Adrenal gland (tissue), 12 donors: ENCODE data around the gene NDUFB11. TPM values are rescaled to one million over a fixed set of nuclear protein-coding genes. Genes with fewer than 3 reads are reported as not detected.

ENCODE experiments used
- DNase-seq, 7 donors: peaks; one replicate each; pipeline ENCODE4 v3.0.0-alpha.2; 2019 to 2020
- H3K27ac ChIP-seq, 5 donors: fragments of 200-600 bp; sonication (generic) in 4 of 5; 1 replicate in 3 of 5; 2 replicates in 2 of 5; pipeline versions ENCODE4 v1.5.1 to v1.8.0; 2016 to 2020; ENCODE audit warnings: mild to moderate bottlenecking in 1 of 5
- H3K27me3 ChIP-seq: fragments of 200-600 bp; 2 replicates; pipeline ENCODE4 v1.8.0; 2021
- H3K36me3 ChIP-seq, 2 donors: fragments of 200-600 bp; replicated peaks in 1 of 2; 1 replicate in 1 of 2; 2 replicates in 1 of 2; pipeline versions ENCODE4 v1.5.1 to v1.8.0; 2018 to 2022
- H3K4me1 ChIP-seq, 2 donors: fragments of 200-600 bp; replicated peaks in 1 of 2; 1 replicate in 1 of 2; 2 replicates in 1 of 2; pipeline versions ENCODE4 v1.5.1 to v1.8.0; 2018 to 2021
- H3K4me3 ChIP-seq, 4 donors: fragments of 200-600 bp; sonication (generic) in 3 of 4; one replicate each; pipeline ENCODE4 v1.5.1; 2016 to 2018
- H3K9me3 ChIP-seq, 3 donors: fragments of 200-600 bp; sonication (generic) in 1 of 3; replicated peaks in 1 of 3; 1 replicate in 2 of 3; 2 replicates in 1 of 3; pipeline versions ENCODE4 v1.5.1 to v1.8.0; 2016 to 2021
- POLR2A ChIP-seq, 2 donors: fragments of 450-650 bp; IDR thresholded peaks; one replicate each; pipeline ENCODE4 v1.6.1; 2017; ENCODE audit warnings: antibody characterized with exemption in 2 of 2, mild to moderate bottlenecking in 2 of 2, moderate library complexity in 1 of 2
- WGBS, 4 donors: extraction: QIAGEN DNeasy Blood & Tissue Kit in 2 of 4; methylation state at CpG; one replicate each; pipeline versions ENCODE4 v1.1.5 to v1.1.7; 2013 to 2017; 5-methylcytosine and 5-hydroxymethylcytosine counted together
- intact Hi-C, 2 donors: fragments of 100-400 bp; cut with DNase I; formaldehyde crosslinking; loops; one replicate each; pipeline versions ENCODE4 v1.14.1 to v1.15.0; 2022 to 2023
- polyA plus RNA-seq, 3 donors: library from polyadenylated mRNA; stranded (reverse); fragments of 200-250 nt in 2 of 3; fragments of 350-450 nt in 1 of 3; fragmentation: Illumina TruSeq in 1 of 3; extraction: RNeasy Lipid Tissue Mini Kit (QIAGEN cat#74804) in 1 of 3; gene quantifications; one replicate each; pipeline ENCODE4 v1.2.3, GENCODE V29; 2013 to 2014
- total RNA-seq, 9 donors: library from RNA; depleted of rRNA in 4 of 9; stranded (reverse); fragments of >200 nt in 4 of 9; fragments of 120-200 nt in 1 of 9; fragmentation: NEBNext Ultra II Directional in 1 of 9; extraction: Animal tissue kit (Norgen Biotek cat#: 25700) in 1 of 9; gene quantifications; one replicate each; pipeline versions ENCODE4 v1.1.0 to v1.2.4, GENCODE V29; 2013 to 2023
- TF ChIP-seq, protein P1 (sequence below), 6 experiments: fragments of 450-650 bp in 4 of 6; fragments of 200-600 bp in 2 of 6; sonication (generic) in 1 of 6; IDR thresholded peaks; 1 replicate in 5 of 6; 2 replicates in 1 of 6; pipeline versions ENCODE4 v1.5.1 to v1.8.0; 2016 to 2021; ENCODE audit warnings: antibody characterized with exemption in 6 of 6, mild to moderate bottlenecking in 2 of 6, moderate library complexity in 1 of 6
- donor health status: healthy with polysubstance abuse.
- donor health status: Bipolar disorder and iron deficiency.
- donor health status: DM: yes; HTN: yes; CAD: no.
- donor health status: DM: no; HTN: no; CAD: no.
- donor health status: DM: no; HTN: no; CAD: no.
- donor health status: DM: yes; HTN: yes; CAD: no.

NDUFB11 gene
- total and polyA plus RNA-seq, 12 donors = 49.6 to 169 (median 143) TPM

DNA sequence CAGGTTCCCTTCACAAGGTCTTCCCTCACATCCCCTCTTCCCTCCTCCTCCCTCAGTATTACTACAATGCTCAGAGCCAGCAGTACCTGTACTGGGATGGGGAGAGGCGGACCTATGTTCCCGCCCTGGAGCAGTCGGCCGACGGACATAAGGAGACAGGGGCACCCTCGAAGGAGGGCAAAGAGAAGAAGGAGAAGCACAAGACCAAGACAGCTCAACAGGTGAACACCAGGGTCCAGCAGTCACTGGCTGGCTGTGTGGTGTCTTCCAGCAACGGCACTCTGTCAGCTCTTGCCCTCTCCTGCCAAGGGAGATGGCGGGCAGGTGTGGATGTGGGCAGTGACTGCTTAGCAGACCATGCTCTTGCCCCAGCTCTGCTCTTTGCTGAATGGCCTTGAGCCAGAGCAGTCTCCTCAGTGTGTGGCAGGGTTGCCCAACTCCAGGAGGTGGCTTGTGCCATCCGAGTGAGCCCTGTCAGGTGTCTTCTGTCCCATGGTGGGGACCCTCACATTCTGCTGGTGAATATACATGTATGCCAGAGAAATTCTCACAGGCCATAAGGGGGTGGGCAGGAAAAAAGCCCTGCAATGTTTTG lies 37.7 kb upstream of the NDUFB11 start:
- TF ChIP-seq POLR2A (IDR thresholded peaks at IDR 0.05) = no peak
- TF ChIP-seq, protein P1, sequence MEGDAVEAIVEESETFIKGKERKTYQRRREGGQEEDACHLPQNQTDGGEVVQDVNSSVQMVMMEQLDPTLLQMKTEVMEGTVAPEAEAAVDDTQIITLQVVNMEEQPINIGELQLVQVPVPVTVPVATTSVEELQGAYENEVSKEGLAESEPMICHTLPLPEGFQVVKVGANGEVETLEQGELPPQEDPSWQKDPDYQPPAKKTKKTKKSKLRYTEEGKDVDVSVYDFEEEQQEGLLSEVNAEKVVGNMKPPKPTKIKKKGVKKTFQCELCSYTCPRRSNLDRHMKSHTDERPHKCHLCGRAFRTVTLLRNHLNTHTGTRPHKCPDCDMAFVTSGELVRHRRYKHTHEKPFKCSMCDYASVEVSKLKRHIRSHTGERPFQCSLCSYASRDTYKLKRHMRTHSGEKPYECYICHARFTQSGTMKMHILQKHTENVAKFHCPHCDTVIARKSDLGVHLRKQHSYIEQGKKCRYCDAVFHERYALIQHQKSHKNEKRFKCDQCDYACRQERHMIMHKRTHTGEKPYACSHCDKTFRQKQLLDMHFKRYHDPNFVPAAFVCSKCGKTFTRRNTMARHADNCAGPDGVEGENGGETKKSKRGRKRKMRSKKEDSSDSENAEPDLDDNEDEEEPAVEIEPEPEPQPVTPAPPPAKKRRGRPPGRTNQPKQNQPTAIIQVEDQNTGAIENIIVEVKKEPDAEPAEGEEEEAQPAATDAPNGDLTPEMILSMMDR (IDR thresholded peaks at IDR 0.05) = no peak
- Histone ChIP-seq H3K36me3 (peaks cover 0 to 68% of the 10 kb centered on the region in 2 donors), H3K4me3 (no peak overlapping the region), H3K4me1 (no peaks in the 10 kb centered on the region), H3K27me3 (peaks cover 3% of the 10 kb centered on the region), H3K27ac (no peak overlapping the region), H3K9me3 (no peaks in the 10 kb centered on the region)
- whole genome bisulfite sequencing, 4 donors = 82 to 88% (median 84%) methylated on average over 6 to 9 of the region's 9 CpGs
- DNase-seq = peak in 1 of 7 donors; percentile 39
- intact Hi-C loops = loop anchor here in 1 of 2 donors (10.0 kb wide), 1 partner anchor 57 kb away; no protein-coding TSS in a partner anchor

DNA sequence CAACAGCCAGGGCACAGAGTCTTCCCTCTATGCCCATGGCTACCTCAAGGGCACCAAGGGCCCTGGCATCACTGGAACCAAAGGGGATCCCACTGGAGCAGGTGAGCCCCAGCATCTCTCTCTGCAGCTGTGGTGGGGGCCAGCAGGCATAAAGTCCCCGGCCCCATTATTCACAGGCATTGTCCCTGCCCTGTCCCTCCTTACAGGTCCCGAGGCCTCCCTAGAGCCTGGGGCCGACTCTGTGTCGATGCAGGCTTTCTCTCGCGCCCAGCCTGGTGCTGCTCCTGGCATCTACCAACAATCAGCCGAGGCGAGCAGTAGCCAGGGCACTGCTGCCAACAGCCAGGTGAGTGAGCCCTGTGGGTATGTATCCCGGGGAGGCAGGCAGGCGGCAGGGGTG lies 36.8 kb upstream of the NDUFB11 start:
- no peaks in the 10 kb centered on the region for H3K9me3 ChIP-seq
- H3K36me3 ChIP-seq = peaks cover 0 to 76% of the 10 kb centered on the region in 2 donors
- TF ChIP-seq POLR2A (IDR thresholded peaks at IDR 0.05) = no peak
- TF ChIP-seq, protein P1 (IDR thresholded peaks at IDR 0.05) = no peak
- 86 to 100% (median 93%) methylated on average over 1 to 10 of the region's 10 CpGs for WGBS, 4 donors
- H3K4me1 ChIP-seq = no peaks in the 10 kb centered on the region
- H3K27me3 ChIP-seq = peaks cover 3% of the 10 kb centered on the region
- no peak overlapping the region for H3K27ac ChIP-seq
- no peak for DNase-seq
- no peak overlapping the region for H3K4me3 ChIP-seq
- intact Hi-C loops = loop anchor here in 1 of 2 donors (10.0 kb wide), 1 partner anchor 56 kb away; no protein-coding TSS in a partner anchor

DNA sequence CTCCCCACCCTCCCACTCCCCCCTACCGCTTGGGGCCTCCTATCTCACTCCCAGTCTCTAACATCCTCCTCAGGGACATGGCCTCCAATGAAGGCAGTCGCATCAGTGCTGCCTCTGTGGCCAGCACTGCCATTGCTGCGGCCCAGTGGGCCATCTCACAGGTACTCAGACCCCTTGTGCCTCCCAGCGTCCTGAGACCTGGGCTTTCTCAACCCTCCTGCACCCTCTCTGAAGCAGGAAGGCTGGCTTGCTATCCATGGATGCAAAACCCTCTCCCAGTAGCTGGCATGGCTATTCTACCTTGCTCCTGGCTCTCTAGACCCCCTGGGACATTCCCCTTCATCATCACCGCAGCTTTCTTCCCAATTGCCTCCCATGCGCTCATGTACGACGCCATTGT lies 35.8 kb upstream of the NDUFB11 start:
- intact Hi-C loops = loop anchor here in 1 of 2 donors (10.0 kb wide), 1 partner anchor 56 kb away; no protein-coding TSS in a partner anchor
- Histone ChIP-seq H3K4me1 (no peaks in the 10 kb centered on the region), H3K4me3 (no peak overlapping the region), H3K27me3 (peaks cover 3% of the 10 kb centered on the region), H3K9me3 (no peaks in the 10 kb centered on the region), H3K27ac (peak overlapping the region in 1 of 5 donors; percentile 85), H3K36me3 (peaks cover 0 to 74% of the 10 kb centered on the region in 2 donors)
- WGBS, 4 donors = 86 to 94% (median 90%) methylated on average over 4 to 8 of the region's 8 CpGs
- no peak for TF ChIP-seq POLR2A (IDR thresholded peaks at IDR 0.05)
- TF ChIP-seq, protein P1 (IDR thresholded peaks at IDR 0.05) = no peak
- DNase-seq = no peak

DNA sequence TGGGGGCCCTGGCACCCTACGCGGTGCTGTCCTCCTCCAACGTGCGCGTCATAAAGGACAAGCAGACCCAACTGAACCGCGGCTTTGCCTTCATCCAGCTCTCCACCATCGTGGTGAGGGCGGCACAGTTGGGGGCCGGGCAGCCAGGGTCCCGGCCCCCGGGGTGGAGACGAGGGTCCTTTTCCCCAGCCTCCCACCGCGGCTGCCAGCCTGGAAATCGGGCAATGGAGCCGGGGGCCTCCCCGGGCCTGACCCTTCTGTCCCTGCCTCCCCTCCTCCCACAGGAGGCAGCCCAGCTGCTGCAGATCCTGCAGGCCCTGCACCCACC lies 35.4 kb upstream of the NDUFB11 start:
- peaks cover 0 to 72% of the 10 kb centered on the region in 2 donors for H3K36me3 ChIP-seq
- no peak overlapping the region for H3K4me3 ChIP-seq
- H3K27ac ChIP-seq = peak overlapping the region in 4 of 5 donors; percentile 48 to 85 (median 69)
- no peaks in the 10 kb centered on the region for H3K4me1 ChIP-seq
- TF ChIP-seq, protein P1 (IDR thresholded peaks at IDR 0.05) = no peak
- no peak for TF ChIP-seq POLR2A (IDR thresholded peaks at IDR 0.05)
- no peaks in the 10 kb centered on the region for H3K9me3 ChIP-seq
- peaks cover 3% of the 10 kb centered on the region for H3K27me3 ChIP-seq
- DNase-seq = peak in 1 of 7 donors; percentile 21
- intact Hi-C loops = loop anchor here in 1 of 2 donors (10.0 kb wide), 1 partner anchor 55 kb away; no protein-coding TSS in a partner anchor
- WGBS, 4 donors = 73 to 90% (median 86%) methylated on average over 3 to 18 of the region's 18 CpGs
